ENCODE data around the gene OR6C75. TPM values are rescaled to one million over a fixed set of nuclear protein-coding genes. Genes with fewer than 3 reads are reported as not detected.
"Not testable (repeated sequence)": the region's sequence is repeated elsewhere in the genome, so short reads cannot be mapped to it uniquely, and the experiment has no call there.

Gene OR6C75
- total and polyA plus RNA-seq, 2 experiments from 2014 or later, result not detected

DNA sequence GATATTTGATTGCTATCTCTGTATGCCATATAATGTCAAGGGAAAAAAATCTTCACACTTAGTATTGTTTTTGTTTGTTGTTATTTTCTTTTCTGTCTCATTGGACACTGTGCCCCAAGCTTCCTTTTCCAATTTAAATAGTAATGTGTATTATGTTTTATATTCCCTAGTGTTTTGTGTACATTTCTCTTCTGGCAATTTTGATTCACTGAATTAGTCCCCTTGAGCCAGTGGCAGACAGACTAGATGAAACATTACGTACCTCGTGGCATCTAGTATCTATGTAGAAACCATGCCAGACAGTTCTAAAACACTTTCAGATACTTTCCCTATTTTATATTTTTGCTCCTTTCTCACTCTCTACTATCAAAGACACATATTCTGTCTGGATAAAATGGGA is 48.7 kb upstream of the OR6C75 start, which contains the start of gene OR6C1:
Gene OR6C1 (plus strand): TSS at position 301 of the 400 bp plus-strand sequence. CDS start 6,257 bp downstream, outside the sequence.
- H3K4me2 ChIP-seq, result no peak within 1 kb of the TSS
- Mint-ChIP-seq H3K9me3 (no peaks in the 10 kb centered on the region), H3K27me3 (ENCODE audit: insufficient read depth, low read depth, poor library complexity) (no peaks in the 10 kb centered on the region), H3K36me3 (ENCODE audit: low read depth) (no peaks in the 10 kb centered on the region), H3K4me1 (no peaks in the 10 kb centered on the region), H3K27ac (no peak within 1 kb of the TSS), H3K4me3 (no peak within 1 kb of the TSS)
- H3K4me3 ChIP-seq, result no peak within 1 kb of the TSS
- H3K27ac ChIP-seq (ENCODE audit: low read depth), result no peak within 1 kb of the TSS
- H3F3A ChIP-seq (replicated peaks; ENCODE audit: low read depth), result no peaks in the 10 kb centered on the region
- no peaks in the 10 kb centered on the region for H3K36me3 ChIP-seq (ENCODE audit: insufficient read depth)
- H4K20me1 ChIP-seq (replicated peaks; ENCODE audit: insufficient read depth), result no peaks in the 10 kb centered on the region
- ATAC-seq, result no peak
- H3K9me2 ChIP-seq (ENCODE audit: insufficient read depth), result no peaks in the 10 kb centered on the region
- no peak for DNase-seq (ENCODE audit: low spot score)
- H3K79me2 ChIP-seq (replicated peaks; ENCODE audit: insufficient read depth), result no peaks in the 10 kb centered on the region
- no peaks in the 10 kb centered on the region for H3K4me1 ChIP-seq (ENCODE audit: insufficient read depth)
- no peaks in the 10 kb centered on the region for H3K27me3 ChIP-seq (ENCODE audit: insufficient read depth)
- no peak within 1 kb of the TSS for H2AFZ ChIP-seq
- no peak for TF ChIP-seq ETS1 (IDR thresholded peaks at IDR 0.05)
- no peak for TF ChIP-seq POLR2AphosphoS5 (IDR thresholded peaks at IDR 0.05; ENCODE audit: low read depth)
- no peak for TF ChIP-seq STAT1 (IDR thresholded peaks at IDR 0.05; ENCODE audit: unreplicated experiment)
- no peak for TF ChIP-seq ZNF114 (CRISPR knock-in tag; IDR thresholded peaks at IDR 0.05)

GRCh38 chr12:55320201-55320600 is 42.6 kb upstream of the OR6C75 start:
- Mint-ChIP-seq H3K27ac (no peak overlapping the region), H3K4me3 (no peak overlapping the region), H3K9me3 (no peaks in the 10 kb centered on the region), H3K36me3 (ENCODE audit: low read depth) (no peaks in the 10 kb centered on the region), H3K27me3 (ENCODE audit: insufficient read depth, low read depth, poor library complexity) (no peaks in the 10 kb centered on the region), H3K4me1 (no peaks in the 10 kb centered on the region)
- Histone ChIP-seq H2AFZ (no peak overlapping the region), H4K20me1 (replicated peaks; ENCODE audit: insufficient read depth) (no peaks in the 10 kb centered on the region), H3F3A (replicated peaks; ENCODE audit: low read depth) (no peaks in the 10 kb centered on the region), H3K79me2 (replicated peaks; ENCODE audit: insufficient read depth) (no peaks in the 10 kb centered on the region), H3K4me1 (ENCODE audit: insufficient read depth) (no peaks in the 10 kb centered on the region), H3K4me2 (no peak overlapping the region), H3K4me3 (no peak overlapping the region), H3K27ac (ENCODE audit: low read depth) (no peak overlapping the region), H3K9me2 (ENCODE audit: insufficient read depth) (0 out of 2 replicates have a peak, but pooled peaks cover 2% of the 10 kb centered on the region), H3K27me3 (ENCODE audit: insufficient read depth) (no peaks in the 10 kb centered on the region), H3K36me3 (ENCODE audit: insufficient read depth) (no peaks in the 10 kb centered on the region)
- ATAC-seq (no peak), DNase-seq (ENCODE audit: low spot score) (no peak)
- TF ChIP-seq ZNF114 (CRISPR knock-in tag; IDR thresholded peaks at IDR 0.05), result no peak

DNA sequence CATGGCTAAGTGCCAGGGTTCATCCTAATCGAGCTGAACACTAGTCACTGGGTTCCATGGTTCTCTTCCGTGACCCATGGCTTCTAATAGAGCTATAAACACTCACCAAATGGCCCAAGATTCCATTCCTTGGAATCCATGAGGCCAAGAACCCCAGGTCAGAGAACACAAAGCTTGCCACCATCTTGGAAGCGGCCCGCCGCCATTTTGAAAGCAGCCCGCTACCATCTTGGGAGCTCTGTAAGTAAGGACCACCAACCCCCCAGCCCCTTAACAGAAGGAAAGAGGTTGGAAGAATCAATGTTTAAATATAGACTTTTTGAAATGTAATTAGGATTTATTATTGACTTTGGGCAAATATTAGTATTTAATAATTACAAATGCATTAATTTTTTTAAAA is 37.0 kb upstream of the OR6C75 start:
- H3K27me3 Mint-ChIP-seq (ENCODE audit: insufficient read depth, low read depth, poor library complexity); H4K20me1 ChIP-seq (replicated peaks; ENCODE audit: insufficient read depth); H3K4me1 ChIP-seq (ENCODE audit: insufficient read depth); H3K36me3 ChIP-seq (ENCODE audit: insufficient read depth); H3K9me3 Mint-ChIP-seq; H3K27ac Mint-ChIP-seq; H2AFZ ChIP-seq; H3K79me2 ChIP-seq (replicated peaks; ENCODE audit: insufficient read depth); H3K4me3 ChIP-seq; H3K4me2 ChIP-seq; H3K4me1 Mint-ChIP-seq; H3K36me3 Mint-ChIP-seq (ENCODE audit: low read depth); H3K27me3 ChIP-seq (ENCODE audit: insufficient read depth); H3K4me3 Mint-ChIP-seq; H3K27ac ChIP-seq (ENCODE audit: low read depth); DNase-seq (ENCODE audit: low spot score); H3F3A ChIP-seq (replicated peaks; ENCODE audit: low read depth); ATAC-seq: not testable (repeated sequence)
- peaks cover 15% of the 10 kb centered on the region; the same call in 1 of the 2 replicates for H3K9me2 ChIP-seq (ENCODE audit: insufficient read depth)

DNA sequence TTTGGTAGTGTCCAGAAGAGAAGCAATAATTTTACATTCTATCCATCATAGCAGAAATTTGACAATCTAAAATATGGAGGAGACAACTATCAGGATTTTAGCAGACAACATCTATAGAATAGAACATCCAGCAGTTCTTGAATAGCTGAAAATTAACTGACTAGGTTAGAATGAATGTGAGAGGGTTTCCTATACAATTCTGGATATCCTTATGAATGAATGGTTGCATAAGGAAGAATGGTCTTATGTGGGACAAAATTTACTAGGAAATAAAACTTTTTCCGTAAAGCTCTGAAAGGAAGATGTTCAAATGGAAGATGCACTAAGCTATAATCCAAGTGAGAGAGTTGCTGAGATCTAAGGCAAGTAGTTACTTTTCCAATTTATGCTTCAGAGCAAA is 32.3 kb upstream of the OR6C75 start, which contains the start of gene OR6C3:
Gene OR6C3 (plus strand): TSS at position 301 of the 400 bp plus-strand sequence. CDS start 955 bp downstream, outside the sequence.
- ATAC-seq (no peak), DNase-seq (ENCODE audit: low spot score) (no peak)
- Mint-ChIP-seq H3K36me3 (ENCODE audit: low read depth) (no peaks in the 10 kb centered on the region), H3K27ac (no peak within 1 kb of the TSS), H3K27me3 (ENCODE audit: insufficient read depth, low read depth, poor library complexity) (peaks cover 2% of the 10 kb centered on the region), H3K9me3 (no peaks in the 10 kb centered on the region), H3K4me3 (no peak within 1 kb of the TSS), H3K4me1 (peaks cover 16% of the 10 kb centered on the region)
- Histone ChIP-seq H3F3A (replicated peaks; ENCODE audit: low read depth) (no peaks in the 10 kb centered on the region), H3K27ac (ENCODE audit: low read depth) (no peak within 1 kb of the TSS), H3K36me3 (ENCODE audit: insufficient read depth) (no peaks in the 10 kb centered on the region), H4K20me1 (replicated peaks; ENCODE audit: insufficient read depth) (no peaks in the 10 kb centered on the region), H3K4me2 (no peak within 1 kb of the TSS), H3K79me2 (replicated peaks; ENCODE audit: insufficient read depth) (no peaks in the 10 kb centered on the region), H2AFZ (no peak within 1 kb of the TSS), H3K9me2 (ENCODE audit: insufficient read depth) (peaks cover 11% of the 10 kb centered on the region; the same call in 1 of the 2 replicates), H3K4me1 (ENCODE audit: insufficient read depth) (peaks cover 5% of the 10 kb centered on the region; the same call in 1 of the 2 replicates), H3K4me3 (no peak within 1 kb of the TSS), H3K27me3 (ENCODE audit: insufficient read depth) (no peaks in the 10 kb centered on the region)
- TF ChIP-seq ZNF331 (CRISPR knock-in tag; IDR thresholded peaks at IDR 0.05; ENCODE audit: low read depth) (no peak), ZNF114 (CRISPR knock-in tag; IDR thresholded peaks at IDR 0.05) (no peak), ETS1 (IDR thresholded peaks at IDR 0.05) (no peak), STAT1 (IDR thresholded peaks at IDR 0.05; ENCODE audit: unreplicated experiment) (no peak)
